ENCODE data around the gene CFAP43.
"Not testable (repeated sequence)": the region's sequence is repeated elsewhere in the genome, so short reads cannot be mapped to it uniquely, and the experiment has no call there.

Gene CFAP43

GRCh38 chr10:104232613-104233102 is 494 bp upstream of the CFAP43 start:
- no peak for DNase-seq (ENCODE audit: low read depth in 2 of 2)

- DNase-seq (ENCODE audit: low read depth in 2 of 2): no peak
Measured at GRCh38 chr10:104230490-104230889, 1.7 kb downstream of the CFAP43 start.

- DNase-seq (ENCODE audit: low read depth in 2 of 2): no peak
Measured at GRCh38 chr10:104223304-104223703, 8.9 kb downstream of the CFAP43 start.

- no peak for DNase-seq (ENCODE audit: low read depth in 2 of 2)
Measured at GRCh38 chr10:104220522-104220921, 11.6 kb downstream of the CFAP43 start.

GRCh38 chr10:104218751-104219150 is 13.4 kb downstream of the CFAP43 start:
- no peak for DNase-seq (ENCODE audit: low read depth in 2 of 2)

- no peak for DNase-seq (ENCODE audit: low read depth in 2 of 2)
Measured at GRCh38 chr10:104216631-104217030, 15.5 kb downstream of the CFAP43 start.

- no peak for DNase-seq (ENCODE audit: low read depth in 2 of 2)
Measured at GRCh38 chr10:104209575-104210198, 22.5 kb downstream of the CFAP43 start.

GRCh38 chr10:104208730-104209129 is 23.4 kb downstream of the CFAP43 start:
- no peak for DNase-seq (ENCODE audit: low read depth in 2 of 2)

GRCh38 chr10:104202231-104202630 is 29.9 kb downstream of the CFAP43 start:
- no peak for DNase-seq (ENCODE audit: low read depth in 2 of 2)

GRCh38 chr10:104201636-104202035 is 30.5 kb downstream of the CFAP43 start:
- no peak for DNase-seq (ENCODE audit: low read depth in 2 of 2)

- no peak for DNase-seq (ENCODE audit: low read depth in 2 of 2)
Measured at GRCh38 chr10:104199567-104199966, 32.6 kb downstream of the CFAP43 start.

GRCh38 chr10:104197364-104197763 is 34.8 kb downstream of the CFAP43 start:
- DNase-seq (ENCODE audit: low read depth in 2 of 2): no peak

- DNase-seq (ENCODE audit: low read depth in 2 of 2): no peak
Measured at GRCh38 chr10:104195706-104196105, 36.5 kb downstream of the CFAP43 start.

- DNase-seq (ENCODE audit: low read depth in 2 of 2): no peak
Measured at GRCh38 chr10:104193787-104194186, 38.4 kb downstream of the CFAP43 start.

- DNase-seq (ENCODE audit: low read depth in 2 of 2): no peak
Measured at GRCh38 chr10:104190695-104191094, 41.5 kb downstream of the CFAP43 start.

- no peak for DNase-seq (ENCODE audit: low read depth in 2 of 2)
Measured at GRCh38 chr10:104183682-104184081, 48.5 kb downstream of the CFAP43 start.

- DNase-seq (ENCODE audit: low read depth in 2 of 2): not testable (repeated sequence)
Measured at GRCh38 chr10:104174136-104174535, 58.0 kb downstream of the CFAP43 start.

GRCh38 chr10:104170610-104171254 is 61.4 kb downstream of the CFAP43 start:
- DNase-seq (ENCODE audit: low read depth in 2 of 2): no peak

- DNase-seq (ENCODE audit: low read depth in 2 of 2): no peak
Measured at GRCh38 chr10:104155591-104155990, 76.6 kb downstream of the CFAP43 start.

GRCh38 chr10:104151737-104152136 is 80.4 kb downstream of the CFAP43 start:
- no peak for DNase-seq (ENCODE audit: low read depth in 2 of 2)

- DNase-seq (ENCODE audit: low read depth in 2 of 2): no peak
Measured at GRCh38 chr10:104150139-104150538, 82.0 kb downstream of the CFAP43 start.

GRCh38 chr10:104146882-104147281 is 85.3 kb downstream of the CFAP43 start:
- DNase-seq (ENCODE audit: low read depth in 2 of 2): no peak

GRCh38 chr10:104144931-104145330 is 87.2 kb downstream of the CFAP43 start:
- DNase-seq (ENCODE audit: low read depth in 2 of 2): no peak

GRCh38 chr10:104143829-104144228 is 88.3 kb downstream of the CFAP43 start:
- DNase-seq (ENCODE audit: low read depth in 2 of 2): no peak
